ENCODE data around the gene MEOX1. TPM values are rescaled to one million over a fixed set of nuclear protein-coding genes. Genes with fewer than 3 reads are reported as not detected.

Gene MEOX1
- total RNA-seq, 1 experiment from 2014 or later = not detected

DNA sequence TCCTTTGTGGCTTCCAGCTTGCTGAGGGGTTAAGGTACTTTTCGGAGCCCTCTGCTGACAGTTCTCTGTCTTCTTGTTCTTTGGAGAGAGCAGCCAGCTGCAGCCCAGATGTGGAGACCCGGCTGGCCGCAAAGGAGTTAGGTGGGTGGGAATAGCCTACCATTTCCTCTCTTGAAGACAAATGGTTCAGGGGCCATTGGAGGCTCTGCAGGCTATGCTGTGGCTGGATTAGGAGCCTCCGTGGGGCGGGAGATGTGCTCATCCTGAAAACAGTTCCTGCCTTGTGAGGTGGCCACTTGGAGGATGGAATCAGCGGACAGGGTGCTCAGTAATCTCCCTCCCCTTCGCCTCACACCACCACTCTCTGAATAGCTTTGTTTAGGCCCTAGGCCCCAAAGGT, 30.3 kb downstream of the MEOX1 start:
- peaks cover 5% of the 10 kb centered on the region for H4K20me1 ChIP-seq (ENCODE audit: control insufficient read depth, insufficient read depth, insufficient read length)
- H3K27ac Mint-ChIP-seq = no peak overlapping the region
- H4K5ac ChIP-seq (ENCODE audit: insufficient read length, low read depth, low read length) = no peak overlapping the region
- H4K8ac ChIP-seq (replicated peaks; ENCODE audit: insufficient read length, low read depth, low read length) = no peak overlapping the region
- H2BK15ac ChIP-seq (ENCODE audit: low read depth, low read length) = no peak overlapping the region
- H3T11ph ChIP-seq (ENCODE audit: low read length) = no peak overlapping the region
- H3K27me3 ChIP-seq (ENCODE audit: insufficient read depth, low read length) = no peaks in the 10 kb centered on the region
- H2BK5ac ChIP-seq (ENCODE audit: insufficient read length, low read length) = no peak overlapping the region
- no peaks in the 10 kb centered on the region for H3K79me1 ChIP-seq (ENCODE audit: insufficient read depth, low read depth, low read length, poor library complexity, severe bottlenecking)
- WGBS (ENCODE audit: extremely low coverage, insufficient read length, low lambda C conversion rate) = no CpG with 5 or more reads among the region's 7 CpGs
- no peaks in the 10 kb centered on the region for H3K79me2 ChIP-seq (ENCODE audit: insufficient read depth, low read length)
- H2AFZ ChIP-seq (ENCODE audit: low read length) = no peak overlapping the region
- no peak overlapping the region for H2BK120ac ChIP-seq (ENCODE audit: low read depth, low read length, poor library complexity, severe bottlenecking)
- H3K4me1 ChIP-seq (ENCODE audit: insufficient read depth, low read length) = no peaks in the 10 kb centered on the region
- no peaks in the 10 kb centered on the region; the same call in 1 of the 2 replicates for H3K27me3 Mint-ChIP-seq (ENCODE audit: low read depth)
- H3K4me1 Mint-ChIP-seq = peaks cover 14 to 23% of the 10 kb centered on the region in 2 experiments
- no peak overlapping the region for H2AK5ac ChIP-seq (ENCODE audit: insufficient read length, low read length)
- H3K36me3 Mint-ChIP-seq (ENCODE audit: insufficient read depth in 1 of 3, low read depth in 3 of 3) = no peaks in the 10 kb centered on the region
- no peak overlapping the region for H2BK20ac ChIP-seq (ENCODE audit: low read depth, low read length, poor library complexity, severe bottlenecking)
- H3K4me2 ChIP-seq (ENCODE audit: insufficient read depth, insufficient read length, low read length) = no peak overlapping the region
- H3K18ac ChIP-seq (ENCODE audit: insufficient read length, low read depth, low read length) = no peak overlapping the region
- no peak overlapping the region for H2BK12ac ChIP-seq (ENCODE audit: insufficient read length, low read depth, low read length)
- H3K4me3 Mint-ChIP-seq = no peak overlapping the region
- H3K23me2 ChIP-seq (ENCODE audit: insufficient read length, low read depth, low read length, poor library complexity, severe bottlenecking) = peaks cover 3% of the 10 kb centered on the region
- H3K27ac ChIP-seq (ENCODE audit: insufficient read length, low read depth, low read length) = no peak overlapping the region
- DNase-seq = no peak
- H3K9me3 ChIP-seq (ENCODE audit: control insufficient read depth, low read depth, low read length) = no peaks in the 10 kb centered on the region
- H3K9ac ChIP-seq (ENCODE audit: extremely low read depth, insufficient read length, low read length) = no peak overlapping the region
- no peak overlapping the region for H3K56ac ChIP-seq (ENCODE audit: insufficient read length, low read depth, low read length)
- H4K91ac ChIP-seq (ENCODE audit: insufficient read length, low read depth, low read length) = no peak overlapping the region
- TF ChIP-seq, protein P1, sequence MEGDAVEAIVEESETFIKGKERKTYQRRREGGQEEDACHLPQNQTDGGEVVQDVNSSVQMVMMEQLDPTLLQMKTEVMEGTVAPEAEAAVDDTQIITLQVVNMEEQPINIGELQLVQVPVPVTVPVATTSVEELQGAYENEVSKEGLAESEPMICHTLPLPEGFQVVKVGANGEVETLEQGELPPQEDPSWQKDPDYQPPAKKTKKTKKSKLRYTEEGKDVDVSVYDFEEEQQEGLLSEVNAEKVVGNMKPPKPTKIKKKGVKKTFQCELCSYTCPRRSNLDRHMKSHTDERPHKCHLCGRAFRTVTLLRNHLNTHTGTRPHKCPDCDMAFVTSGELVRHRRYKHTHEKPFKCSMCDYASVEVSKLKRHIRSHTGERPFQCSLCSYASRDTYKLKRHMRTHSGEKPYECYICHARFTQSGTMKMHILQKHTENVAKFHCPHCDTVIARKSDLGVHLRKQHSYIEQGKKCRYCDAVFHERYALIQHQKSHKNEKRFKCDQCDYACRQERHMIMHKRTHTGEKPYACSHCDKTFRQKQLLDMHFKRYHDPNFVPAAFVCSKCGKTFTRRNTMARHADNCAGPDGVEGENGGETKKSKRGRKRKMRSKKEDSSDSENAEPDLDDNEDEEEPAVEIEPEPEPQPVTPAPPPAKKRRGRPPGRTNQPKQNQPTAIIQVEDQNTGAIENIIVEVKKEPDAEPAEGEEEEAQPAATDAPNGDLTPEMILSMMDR (conservative IDR thresholded peaks at IDR 0.05) = no peak
- no peak overlapping the region for H3K4ac ChIP-seq (ENCODE audit: low read depth, low read length)
- H3K9me3 Mint-ChIP-seq = no peaks in the 10 kb centered on the region
- H3K23ac ChIP-seq (ENCODE audit: insufficient read length, low read depth, low read length) = no peak overlapping the region
- H3K14ac ChIP-seq (ENCODE audit: insufficient read depth, low read length) = no peak overlapping the region
